Endothelial cell of umbilical vein (primary cell): ENCODE results near the gene PDE11A. TPM values are rescaled to one million over a fixed set of nuclear protein-coding genes. Genes with fewer than 3 reads are reported as not detected.

ENCODE experiments used
- BruUV-seq: library from RNA; stranded (reverse); fragments of 400-500 nt; replicated peaks from 2 replicates; lab custom pipeline; 2021; lab: Mats Ljungman, UMichigan
- CTCF ChIA-PET: fragments of 300-600, 350-600 bp; sonication (Branson Sonifier 250); formaldehyde crosslinking; loops from one replicate; lab custom pipeline; 2021; ENCODE audit warnings: antibody characterized with exemption, inconsistent platforms; lab: Charles Lee
- POLR2A ChIA-PET: fragments of 300-600, 350-600 bp; sonication (Branson Sonifier 250); formaldehyde crosslinking; loops from one replicate; lab custom pipeline; 2021; ENCODE audit warnings: antibody characterized with exemption, inconsistent platforms; lab: Charles Lee
- DNase-seq: peaks from one replicate; pipeline ENCODE4 v3.0.0-alpha.2; 2011; ENCODE audit warnings: low read depth, low spot score
- FAIRE-seq: peaks from 2 replicates; lab custom pipeline; 2011; peaks lifted over from hg19 to GRCh38; lab: Jason Lieb, UNC
- H2AFZ ChIP-seq: 2 replicates; pipeline ENCODE4 v1.6.0; 2012; ENCODE audit warnings: low read depth, low read length, control low read depth, inconsistent platforms
- H3K27ac ChIP-seq: 2 replicates; pipeline ENCODE4 v1.5.1; 2011; ENCODE audit warnings: low read depth, mild to moderate bottlenecking, control low read depth, low read length, moderate library complexity; ENCODE audit not compliant: insufficient read depth
- H3K27me3 ChIP-seq, 2 experiments: 2 replicates each; pipeline versions ENCODE4 v1.6.0 to v1.6.1; 2011; ENCODE audit warnings: low read length in 2 of 2, mixed read lengths in 1 of 2; ENCODE audit not compliant: control insufficient read depth in 2 of 2, insufficient read depth in 2 of 2
- H3K36me3 ChIP-seq, 2 experiments: 2 replicates in 1 of 2; 3 replicates in 1 of 2; pipeline ENCODE4 v1.5.1; 2011; ENCODE audit warnings: low read length in 2 of 2, mild to moderate bottlenecking in 1 of 2, moderate library complexity in 1 of 2; ENCODE audit not compliant: control insufficient read depth in 2 of 2, insufficient read depth in 2 of 2; ENCODE audit errors: extremely low read depth in 1 of 2
- H3K4me1 ChIP-seq: 3 replicates; pipeline ENCODE4 v1.5.1; 2011; ENCODE audit warnings: mild to moderate bottlenecking, low read length; ENCODE audit not compliant: control insufficient read depth, insufficient read depth; ENCODE audit errors: extremely low read depth
- H3K4me2 ChIP-seq: 2 replicates; pipeline ENCODE4 v1.6.1; 2011; ENCODE audit warnings: low read length, control low read depth, mixed read lengths; ENCODE audit not compliant: insufficient read depth
- H3K4me3 ChIP-seq, 3 experiments: fragments of 200-600 bp in 1 of 3; sonication (generic), shearing (Covaris generic) in 1 of 3; replicated peaks in 1 of 3; 2 replicates each; pipeline ENCODE4 v1.5.1; 2011 to 2016; ENCODE audit warnings: control low read depth in 3 of 3, low read length in 3 of 3, mild to moderate bottlenecking in 2 of 3, inconsistent platforms in 1 of 3, low read depth in 1 of 3, moderate library complexity in 1 of 3; ENCODE audit not compliant: insufficient read depth in 1 of 3
- H3K79me2 ChIP-seq: 2 replicates; pipeline ENCODE4 v1.6.0; 2012; ENCODE audit warnings: low read length, inconsistent platforms; ENCODE audit not compliant: control insufficient read depth, insufficient read depth
- H3K9ac ChIP-seq: replicated peaks from 2 replicates; pipeline ENCODE3; 2011; ENCODE audit warnings: low read length, control low read depth; ENCODE audit not compliant: insufficient read depth; ENCODE audit errors: extremely low read depth
- H3K9me1 ChIP-seq: replicated peaks from 3 replicates; pipeline ENCODE4 v1.6.0; 2011; ENCODE audit warnings: mild to moderate bottlenecking, low read length; ENCODE audit not compliant: control insufficient read depth, insufficient read depth; ENCODE audit errors: extremely low read depth
- H3K9me3 ChIP-seq: replicated peaks from 2 replicates; pipeline ENCODE4 v1.5.1; 2012; ENCODE audit warnings: low read length, inconsistent platforms; ENCODE audit not compliant: control insufficient read depth, insufficient read depth
- H4K20me1 ChIP-seq: replicated peaks from 2 replicates; pipeline ENCODE3; 2011; ENCODE audit warnings: mild to moderate bottlenecking, low read length; ENCODE audit not compliant: control insufficient read depth, insufficient read depth; ENCODE audit errors: extremely low read depth
- EZH2 ChIP-seq: IDR thresholded peaks from 2 replicates; pipeline ENCODE4 v1.6.1; 2012; ENCODE audit warnings: borderline replicate concordance, low read depth, mild to moderate bottlenecking, moderate library complexity, low read length, inconsistent platforms; ENCODE audit not compliant: severe bottlenecking
- FOS ChIP-seq: IDR thresholded peaks from 2 replicates; pipeline ENCODE4 v1.6.1; 2011; ENCODE audit warnings: mild to moderate bottlenecking, low read length, moderate library complexity, borderline replicate concordance; ENCODE audit not compliant: insufficient read depth
- GATA2 ChIP-seq: IDR thresholded peaks from 2 replicates; pipeline ENCODE4 v1.7.0; 2011; ENCODE audit warnings: low read depth, mild to moderate bottlenecking, moderate library complexity, mixed read lengths, low read length; ENCODE audit not compliant: insufficient read length, insufficient read depth
- JUN ChIP-seq: IDR thresholded peaks from 2 replicates; pipeline ENCODE4 v1.6.1; 2011; ENCODE audit warnings: borderline replicate concordance, low read depth; ENCODE audit not compliant: insufficient read length, insufficient read depth
- MYC ChIP-seq: IDR thresholded peaks from one replicate; pipeline ENCODE4 v1.6.1; 2011; ENCODE audit warnings: mild to moderate bottlenecking, low read depth, low read length
- POLR2A ChIP-seq: IDR thresholded peaks from 2 replicates; pipeline ENCODE4 v1.6.1; 2012; ENCODE audit warnings: low read depth, mild to moderate bottlenecking, control low read depth, low read length
- POLR2AphosphoS5 ChIP-seq: IDR thresholded peaks from 2 replicates; pipeline ENCODE4 v1.6.1; 2012; ENCODE audit warnings: low read depth, mild to moderate bottlenecking, control low read depth, low read length, moderate library complexity; ENCODE audit not compliant: insufficient read depth
- dilution Hi-C: fragments of 300-500 bp; cut with MboI; formaldehyde crosslinking; loops from one replicate; pipeline ENCODE4 v1.15.0; 2019; ENCODE audit warnings: low sequenced_read_pairs; ENCODE audit not compliant: extremely low pct_ligation_motif_present
- intact Hi-C: fragments of 100-400 bp; cut with micrococcal nuclease; formaldehyde crosslinking; loops from one replicate; pipeline ENCODE4 v1.10.0; 2022
- polyA plus RNA-seq, 4 experiments: library from polyadenylated mRNA; depleted of rRNA in 3 of 4; stranded (reverse) in 3 of 4; unstranded in 1 of 4; fragments of >200 nt; gene quantifications; 2 replicates each; pipeline versions ENCODE4 v1.2.1 to v1.2.3, GENCODE V29; 2011 to 2012; ENCODE audit warnings: missing spikeins in 1 of 4
- total RNA-seq: library from RNA; stranded (reverse); gene quantifications from 2 replicates; pipeline ENCODE4 v1.2.3, GENCODE V29; 2021
- TF ChIP-seq, protein P1 (sequence below), 2 donors: IDR thresholded peaks; 1 replicate in 1 of 2; 2 replicates in 1 of 2; pipeline ENCODE4 v1.5.1; 2011; ENCODE audit warnings: low read length in 2 of 2, mild to moderate bottlenecking in 2 of 2, moderate library complexity in 2 of 2, control low read depth in 1 of 2, inconsistent platforms in 1 of 2, low read depth in 1 of 2; ENCODE audit not compliant: insufficient read depth in 1 of 2; ENCODE audit errors: extremely low read depth in 1 of 2
- TF ChIP-seq, protein P2 (sequence below): IDR thresholded peaks from 2 replicates; pipeline ENCODE4 v1.6.1; 2011; ENCODE audit not compliant: insufficient read depth, insufficient read length

PDE11A gene
- total and polyA plus RNA-seq, 2 donors (not counting 3 experiments of a cell fraction or from before 2014, with no cell fraction given): 0.07 to 0.51 TPM

DNA sequence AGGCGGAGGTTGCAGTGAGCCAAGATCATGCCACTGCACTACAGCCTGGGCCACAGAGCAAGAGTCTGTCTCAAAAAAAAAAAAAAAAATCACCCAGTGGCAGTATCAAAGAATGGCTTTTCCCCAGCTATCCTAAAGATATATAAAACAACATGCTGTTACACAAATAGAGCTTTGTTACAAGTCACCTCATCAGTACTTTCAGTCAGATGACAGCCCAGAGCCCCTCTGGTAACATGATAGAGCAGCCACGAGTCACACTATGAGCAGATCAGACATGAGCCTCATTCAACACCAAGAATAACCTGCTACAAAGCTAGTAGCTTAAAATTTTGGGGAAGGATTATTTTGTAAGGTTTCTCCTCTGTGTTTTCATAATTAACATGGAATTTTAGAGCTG is 25.2 kb downstream of the PDE11A start:
- Histone ChIP-seq H3K4me1 (no peaks in the 10 kb centered on the region), H3K9ac (no peak overlapping the region), H3K79me2 (no peaks in the 10 kb centered on the region), H3K4me2 (no peak overlapping the region), H3K4me3 (no peak overlapping the region), H3K36me3 (no peaks in the 10 kb centered on the region), H3K27me3 (peaks cover 0 to 2% of the 10 kb centered on the region in 2 experiments), H3K9me3 (no peaks in the 10 kb centered on the region), H3K9me1 (no peaks in the 10 kb centered on the region), H3K27ac (no peak overlapping the region), H2AFZ (no peak overlapping the region), H4K20me1 (no peaks in the 10 kb centered on the region)
- intact Hi-C loops: no loop called here
- TF ChIP-seq POLR2AphosphoS5: no peak
- TF ChIP-seq, protein P1, sequence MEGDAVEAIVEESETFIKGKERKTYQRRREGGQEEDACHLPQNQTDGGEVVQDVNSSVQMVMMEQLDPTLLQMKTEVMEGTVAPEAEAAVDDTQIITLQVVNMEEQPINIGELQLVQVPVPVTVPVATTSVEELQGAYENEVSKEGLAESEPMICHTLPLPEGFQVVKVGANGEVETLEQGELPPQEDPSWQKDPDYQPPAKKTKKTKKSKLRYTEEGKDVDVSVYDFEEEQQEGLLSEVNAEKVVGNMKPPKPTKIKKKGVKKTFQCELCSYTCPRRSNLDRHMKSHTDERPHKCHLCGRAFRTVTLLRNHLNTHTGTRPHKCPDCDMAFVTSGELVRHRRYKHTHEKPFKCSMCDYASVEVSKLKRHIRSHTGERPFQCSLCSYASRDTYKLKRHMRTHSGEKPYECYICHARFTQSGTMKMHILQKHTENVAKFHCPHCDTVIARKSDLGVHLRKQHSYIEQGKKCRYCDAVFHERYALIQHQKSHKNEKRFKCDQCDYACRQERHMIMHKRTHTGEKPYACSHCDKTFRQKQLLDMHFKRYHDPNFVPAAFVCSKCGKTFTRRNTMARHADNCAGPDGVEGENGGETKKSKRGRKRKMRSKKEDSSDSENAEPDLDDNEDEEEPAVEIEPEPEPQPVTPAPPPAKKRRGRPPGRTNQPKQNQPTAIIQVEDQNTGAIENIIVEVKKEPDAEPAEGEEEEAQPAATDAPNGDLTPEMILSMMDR (IDR thresholded peaks at IDR 0.05; ENCODE audit: extremely low read depth in 1 of 2, insufficient read depth in 1 of 2, low read depth in 1 of 2, low read length in 2 of 2): no peak
- no peak for TF ChIP-seq JUN
- TF ChIP-seq, protein P2, sequence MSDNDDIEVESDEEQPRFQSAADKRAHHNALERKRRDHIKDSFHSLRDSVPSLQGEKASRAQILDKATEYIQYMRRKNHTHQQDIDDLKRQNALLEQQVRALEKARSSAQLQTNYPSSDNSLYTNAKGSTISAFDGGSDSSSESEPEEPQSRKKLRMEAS: no peak
- TF ChIP-seq MYC: no peak
- no peak for TF ChIP-seq GATA2
- TF ChIP-seq FOS: no peak
- TF ChIP-seq EZH2: no peak
- no peak for TF ChIP-seq POLR2A
- no peak for DNase-seq
- POLR2A ChIA-PET: no interaction called here
- FAIRE-seq: no peak
- CTCF ChIA-PET: no interaction called here
- dilution Hi-C loops: no loop called here
- no TSS peak for BruUV-seq
